Right kidney (tissue), 1 donor: ENCODE results near the gene SFR1.

Experiments used
- DNase-seq: peaks from one replicate; pipeline ENCODE4 v3.0.0-alpha.2; 2016

Gene SFR1

GRCh38 chr10:104104418-104104817, 17.6 kb upstream of the SFR1 start:
- no peak for DNase-seq

GRCh38 chr10:104104926-104105325, 17.0 kb upstream of the SFR1 start:
- DNase-seq: no peak

- no peak for DNase-seq
Measured at GRCh38 chr10:104109908-104110662, 11.9 kb upstream of the SFR1 start.

GRCh38 chr10:104113376-104113956, 8.5 kb upstream of the SFR1 start:
- DNase-seq: no peak

- no peak for DNase-seq
Measured at GRCh38 chr10:104117839-104118323, 4.1 kb upstream of the SFR1 start.

GRCh38 chr10:104119996-104120395, 2.0 kb upstream of the SFR1 start:
- DNase-seq: peak; percentile 13

- DNase-seq: no peak
Measured at GRCh38 chr10:104120512-104120902, 1.5 kb upstream of the SFR1 start.

- DNase-seq: peak; percentile 91
Measured at GRCh38 chr10:104120903-104121484, 977 bp upstream of the SFR1 start.

GRCh38 chr10:104122225-104123107, 495 bp downstream of the SFR1 start:
- no peak for DNase-seq

GRCh38 chr10:104123397-104123796, 1.4 kb downstream of the SFR1 start:
- DNase-seq: no peak

GRCh38 chr10:104127411-104127810, 5.4 kb downstream of the SFR1 start:
- no peak for DNase-seq

- no peak for DNase-seq
Measured at GRCh38 chr10:104128214-104128613, 6.2 kb downstream of the SFR1 start.

- DNase-seq: no peak
Measured at GRCh38 chr10:104130041-104130440, 8.1 kb downstream of the SFR1 start.

GRCh38 chr10:104138131-104138530, 16.2 kb downstream of the SFR1 start:
- no peak for DNase-seq

GRCh38 chr10:104139221-104139620, 17.2 kb downstream of the SFR1 start:
- no peak for DNase-seq

GRCh38 chr10:104142081-104142480, 20.1 kb downstream of the SFR1 start:
- no peak for DNase-seq

- no peak for DNase-seq
Measured at GRCh38 chr10:104143829-104144228, 21.9 kb downstream of the SFR1 start.

GRCh38 chr10:104144931-104145330, 23.0 kb downstream of the SFR1 start:
- DNase-seq: no peak

GRCh38 chr10:104146882-104147281, 24.9 kb downstream of the SFR1 start:
- no peak for DNase-seq

- DNase-seq: no peak
Measured at GRCh38 chr10:104150139-104150538, 28.2 kb downstream of the SFR1 start.

- DNase-seq: no peak
Measured at GRCh38 chr10:104151737-104152136, 29.8 kb downstream of the SFR1 start.

GRCh38 chr10:104155591-104155990, 33.6 kb downstream of the SFR1 start:
- no peak for DNase-seq
